ENCODE data around the gene NHS.
"Not testable (repeated sequence)": the region's sequence is repeated elsewhere in the genome, so short reads cannot be mapped to it uniquely, and the experiment has no call there.

NHS gene

GRCh38 chrX:17553961-17554482 is 179.0 kb downstream of the NHS start:
- no peak for DNase-seq

- no peak for DNase-seq
Observed at GRCh38 chrX:17554914-17555313, 179.9 kb downstream of the NHS start.

DNA sequence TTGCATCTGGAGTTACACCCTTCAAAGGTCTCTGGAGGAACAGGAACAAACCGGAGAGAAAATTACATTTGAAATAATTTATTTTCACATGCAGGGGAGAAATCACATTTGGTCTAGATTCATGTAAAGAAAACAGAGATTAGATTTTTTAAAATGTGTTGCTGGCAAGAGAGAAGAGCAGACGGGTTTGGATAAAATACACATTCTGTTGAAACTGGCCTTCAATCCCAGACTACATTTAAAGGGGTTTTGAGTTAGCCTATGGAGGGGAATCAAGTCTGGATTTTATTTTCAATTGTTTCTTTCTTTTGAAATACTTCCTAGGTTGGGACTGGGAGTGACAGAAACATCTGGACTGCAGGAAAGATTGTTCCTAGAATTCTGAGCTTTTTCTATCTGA is 180.8 kb downstream of the NHS start:
- DNase-seq, result no peak

- no peak for DNase-seq
Observed at GRCh38 chrX:17559728-17560379, 184.9 kb downstream of the NHS start.

DNA sequence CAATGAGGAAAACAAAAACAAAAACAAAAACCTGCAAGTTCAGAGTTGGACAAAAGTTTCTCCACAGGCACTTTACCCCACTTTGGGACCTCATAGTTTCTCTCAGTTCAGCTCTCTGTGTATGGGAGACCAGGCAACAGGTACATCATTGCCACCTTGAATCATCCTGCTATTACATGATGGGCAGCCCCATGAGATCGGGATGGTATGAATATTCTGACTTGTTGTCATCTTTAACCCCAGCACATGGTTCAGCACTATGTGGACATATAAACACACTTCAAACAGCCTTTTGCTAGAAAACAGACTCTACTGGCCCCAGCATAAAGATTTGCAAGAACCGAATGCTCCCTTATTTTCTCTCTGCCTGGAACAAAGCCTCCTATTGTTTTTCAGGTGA is 185.4 kb downstream of the NHS start:
- no peak for DNase-seq

DNA sequence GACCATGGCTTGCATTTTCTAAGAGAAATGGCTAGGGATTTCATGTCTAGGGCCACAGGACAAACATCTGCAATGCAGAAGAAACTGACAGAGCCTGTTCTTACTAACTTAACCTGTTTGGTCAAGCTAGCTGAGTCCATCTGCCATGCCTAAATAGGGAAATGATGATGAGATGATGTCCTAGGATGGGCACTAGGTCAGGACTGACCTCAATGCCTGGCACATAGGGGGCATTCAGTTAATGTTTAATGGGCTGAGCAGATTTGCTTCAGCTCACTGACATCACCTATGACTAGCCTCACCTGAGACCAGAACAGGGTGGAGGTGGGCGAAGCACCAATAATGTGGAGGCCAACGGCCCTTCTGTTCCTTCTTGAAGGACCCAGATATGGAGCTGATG is 188.1 kb downstream of the NHS start:
- no peak for DNase-seq

DNA sequence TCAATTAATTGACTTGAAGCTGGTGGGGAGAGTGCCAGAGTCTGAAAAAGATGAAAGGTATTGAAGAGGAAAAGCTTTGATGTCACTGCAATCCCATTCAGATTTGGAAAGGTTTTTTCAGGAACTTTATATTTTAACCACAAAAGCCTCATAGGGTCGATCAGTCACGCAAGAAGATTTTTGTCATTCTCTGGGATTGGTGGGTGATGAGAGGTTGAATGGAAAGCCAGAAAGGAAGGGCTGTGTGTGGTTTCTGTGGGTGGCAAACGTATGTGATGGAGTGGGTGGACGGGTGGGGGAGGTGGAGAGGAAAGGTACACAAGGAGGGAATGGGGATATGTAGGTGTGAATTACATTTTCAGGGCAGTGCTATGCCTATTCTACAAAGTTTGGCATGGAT is 188.5 kb downstream of the NHS start:
- DNase-seq, result no peak

GRCh38 chrX:17564689-17565409 is 189.8 kb downstream of the NHS start:
- no peak for DNase-seq

GRCh38 chrX:17566740-17567139 is 191.7 kb downstream of the NHS start:
- DNase-seq, result no peak

- peak; percentile 67 for DNase-seq
Observed at GRCh38 chrX:17567187-17567586, 192.2 kb downstream of the NHS start.

DNA sequence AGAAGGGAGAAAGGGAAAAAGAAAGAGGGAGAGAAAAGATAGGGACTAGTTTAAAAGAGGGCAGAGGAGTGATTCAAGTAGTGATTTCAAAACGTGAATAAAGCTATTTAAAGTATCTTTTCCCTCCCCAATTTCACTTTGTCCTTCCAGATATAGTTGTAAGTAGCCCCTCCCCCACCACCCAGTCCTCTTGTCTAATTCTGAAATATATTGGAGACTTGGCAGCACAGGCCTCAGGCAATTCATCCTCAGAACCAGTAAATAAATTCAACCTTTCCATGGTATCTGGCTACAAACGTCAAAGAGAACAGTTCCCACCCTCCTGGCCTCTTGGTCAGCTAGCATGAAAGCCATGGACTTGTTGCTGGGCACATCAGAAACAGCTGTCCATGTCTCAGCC is 192.8 kb downstream of the NHS start:
- no peak for DNase-seq

GRCh38 chrX:17568804-17569203 is 193.8 kb downstream of the NHS start:
- not testable (repeated sequence) for DNase-seq

DNA sequence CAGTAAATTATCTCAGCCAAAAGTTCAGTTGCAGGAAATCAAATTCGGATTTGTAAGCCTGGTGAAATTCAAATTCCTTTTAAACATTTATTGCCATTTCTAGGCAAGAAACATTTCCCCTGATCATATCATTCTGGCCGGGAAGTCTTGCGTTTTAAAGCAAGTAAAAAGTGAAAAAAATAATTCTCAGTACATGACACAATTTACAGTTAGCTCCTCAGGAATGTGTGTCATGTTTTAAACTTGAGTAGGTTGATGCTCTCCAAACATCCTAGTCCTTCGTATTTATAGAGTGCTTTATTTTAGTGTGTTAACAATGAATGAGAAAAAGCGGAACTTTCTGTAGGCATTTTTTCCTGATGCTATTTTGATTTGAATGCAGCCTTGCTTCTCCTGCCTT is 204.0 kb downstream of the NHS start:
- no peak for DNase-seq

- DNase-seq, result no peak
Observed at GRCh38 chrX:17580539-17581152, 205.6 kb downstream of the NHS start.

DNA sequence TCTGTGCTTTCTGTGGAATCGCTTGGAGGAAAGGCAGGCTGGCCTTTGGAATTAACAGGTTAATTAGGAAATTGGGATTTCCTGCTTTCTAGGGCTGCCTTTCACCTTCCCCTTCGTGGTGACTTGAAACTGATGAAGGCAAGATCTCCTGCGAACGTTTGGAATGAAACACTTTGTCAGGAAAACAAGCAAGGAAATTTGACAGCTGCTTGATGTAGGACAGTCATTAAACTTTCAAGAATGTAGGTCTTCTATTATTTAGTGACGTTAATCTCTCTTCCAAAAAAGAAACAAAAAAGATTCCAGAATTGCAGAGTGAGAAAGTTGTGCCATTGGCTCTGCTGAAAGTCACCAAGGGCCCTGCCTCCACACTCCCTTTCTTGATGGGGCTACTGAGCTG is 206.6 kb downstream of the NHS start:
- DNase-seq, result no peak

DNA sequence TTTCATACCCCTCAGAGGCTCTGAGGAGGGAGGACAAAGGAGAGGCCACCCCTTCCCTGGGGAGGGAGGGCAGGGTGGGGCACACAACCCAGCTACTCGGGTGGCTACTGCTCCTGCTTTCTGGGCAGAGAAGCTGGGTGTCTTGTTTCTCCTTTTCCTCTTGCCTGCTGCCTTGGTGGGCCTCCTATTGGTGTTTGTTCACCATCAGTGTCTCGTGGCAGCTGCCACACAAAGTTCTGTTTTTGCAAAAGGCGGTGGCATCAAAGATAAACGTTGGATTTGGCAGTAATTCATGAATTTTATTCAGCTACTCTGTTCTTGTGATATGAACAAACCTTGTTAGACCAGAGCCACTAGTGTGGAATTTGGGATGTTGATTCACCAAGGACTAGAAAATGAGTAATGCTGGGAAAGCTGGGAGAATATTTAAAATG is 209.3 kb downstream of the NHS start:
- no peak for DNase-seq

DNA sequence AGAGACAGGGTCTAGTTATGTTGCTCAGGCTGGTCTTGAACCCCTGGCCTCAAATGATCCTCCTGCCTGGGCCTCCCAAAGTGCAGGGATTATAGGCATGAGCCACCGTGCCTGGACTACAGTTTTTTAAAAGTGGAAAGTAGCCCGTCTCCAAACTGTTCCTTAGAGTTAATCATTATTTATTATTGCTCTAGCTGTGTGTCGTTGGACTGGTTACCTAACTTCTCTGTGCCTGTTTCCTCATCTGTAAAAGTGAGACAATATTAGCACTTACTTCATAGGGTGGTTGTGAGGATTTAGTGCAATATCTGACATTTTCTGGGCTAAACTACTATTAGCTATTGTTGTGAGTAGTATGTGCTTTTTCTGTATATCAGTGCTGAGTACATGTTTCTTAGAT is 210.0 kb downstream of the NHS start:
- no peak for DNase-seq

GRCh38 chrX:17587366-17587765 is 212.4 kb downstream of the NHS start:
- DNase-seq, result no peak

- DNase-seq, result no peak
Observed at GRCh38 chrX:17588303-17588702, 213.3 kb downstream of the NHS start.

- peak; percentile 73 for DNase-seq
Observed at GRCh38 chrX:17590892-17591740, 216.1 kb downstream of the NHS start.

DNA sequence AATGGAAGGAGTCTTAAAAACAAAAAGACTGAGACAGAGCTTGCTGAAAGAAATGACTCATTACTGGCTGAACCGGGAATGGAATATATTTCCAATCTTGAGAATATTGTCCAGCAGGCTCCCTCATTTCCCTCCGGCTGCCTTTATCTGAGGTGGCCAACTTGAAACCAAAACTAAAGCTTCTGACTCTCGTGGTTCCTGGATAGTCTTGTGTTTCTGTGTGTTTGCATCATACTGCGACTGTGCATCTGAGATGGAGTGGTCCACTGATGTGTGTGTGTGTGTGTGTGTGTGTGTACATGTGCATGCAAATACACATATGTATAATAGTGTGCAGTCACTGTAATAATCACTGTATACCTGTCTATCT is 216.7 kb downstream of the NHS start:
- DNase-seq, result peak; percentile 11

- DNase-seq, result no peak
Observed at GRCh38 chrX:17592117-17592516, 217.1 kb downstream of the NHS start.

DNA sequence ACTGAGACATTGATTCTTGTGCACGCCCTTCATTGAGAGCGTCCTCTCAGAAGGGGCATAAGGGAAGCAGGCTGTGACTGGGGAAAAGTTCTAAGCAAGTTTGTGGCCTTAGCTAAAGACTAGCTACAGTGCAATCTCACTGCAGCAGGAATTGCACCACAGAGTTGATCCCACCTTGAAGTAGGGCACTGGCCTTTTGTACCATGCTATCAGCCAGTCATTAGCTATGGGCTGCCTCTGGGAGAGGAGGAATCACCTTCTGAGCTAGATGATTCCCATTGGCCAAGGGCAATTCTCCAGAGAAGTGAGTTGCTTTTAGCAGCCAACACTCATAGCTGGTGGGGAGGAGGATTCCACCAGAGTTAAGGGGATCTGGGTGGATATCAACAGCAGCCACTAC is 219.7 kb downstream of the NHS start:
- no peak for DNase-seq
